HepG2 (cell line): ENCODE data around the gene PDP2. TPM values are rescaled to one million over a fixed set of nuclear protein-coding genes. Genes with fewer than 3 reads are reported as not detected.

Experiments used
- ATAC-seq: fragments of 200-7000 bp; cut with Tn5 transposase; 3 replicates; pipeline ENCODE4 v1.9.1; 2020; ENCODE audit warnings: mild to moderate bottlenecking, moderate library complexity
- BruUV-seq: library from RNA; stranded (reverse); fragments of 400-500 nt; replicated peaks from 2 replicates; lab custom pipeline; 2021; lab: Mats Ljungman, UMichigan
- CTCF ChIA-PET: fragments of 300-600 bp; formaldehyde crosslinking; extraction: SDS; loops from one replicate; lab custom pipeline; 2021; ENCODE audit warnings: low total read pairs, inconsistent platforms, low intra/inter-chr PET ratio; lab: Yijun Ruan, JAX
- POLR2A ChIA-PET: fragments of 350-600 bp; sonication (Branson Sonifier 250); formaldehyde crosslinking; loops from one replicate; lab custom pipeline; 2020; ENCODE audit warnings: antibody characterized with exemption, inconsistent platforms; lab: Yijun Ruan, JAX
- DNase-seq: peaks from one replicate; pipeline ENCODE4 v3.0.0-alpha.2; 2015; ENCODE audit warnings: low spot score
- FAIRE-seq: peaks from 3 replicates; lab custom pipeline; 2011; peaks lifted over from hg19 to GRCh38; lab: Jason Lieb, UNC
- H2AFZ ChIP-seq: one replicate; pipeline ENCODE4 v1.6.1; 2011; ENCODE audit warnings: low read length, inconsistent platforms
- H3K27ac ChIP-seq: fragments of 300-600 bp; 3 replicates; pipeline ENCODE4 v1.8.0; 2011; ENCODE audit warnings: mixed run types, mild to moderate bottlenecking, mixed read lengths, low read length, inconsistent platforms; ENCODE audit not compliant: insufficient read depth; ENCODE audit errors: extremely low read length
- H3K27me3 ChIP-seq, 2 experiments: fragments of 200-600 bp in 1 of 2; 2 replicates in 1 of 2; 3 replicates in 1 of 2; pipeline versions ENCODE4 v1.6.0 to v1.8.0; 2011; ENCODE audit warnings: low read length in 2 of 2, mild to moderate bottlenecking in 2 of 2, moderate library complexity in 2 of 2, inconsistent platforms in 1 of 2; ENCODE audit not compliant: insufficient read depth in 2 of 2, control insufficient read depth in 1 of 2
- H3K36me3 ChIP-seq, 2 experiments: fragments of 200-600 bp in 1 of 2; replicated peaks in 1 of 2; 2 replicates in 1 of 2; 3 replicates in 1 of 2; pipeline versions ENCODE4 v1.5.1 to v1.8.0; 2011; ENCODE audit warnings: low read length in 2 of 2, inconsistent platforms in 1 of 2; ENCODE audit not compliant: insufficient read depth in 2 of 2, control insufficient read depth in 1 of 2
- H3K4me1 ChIP-seq: 2 replicates; pipeline ENCODE4 v1.5.1; 2012; ENCODE audit warnings: low read length, inconsistent platforms; ENCODE audit not compliant: insufficient read depth
- H3K4me2 ChIP-seq: 2 replicates; pipeline ENCODE4 v1.6.0; 2011; ENCODE audit warnings: low read depth, low read length, inconsistent platforms
- H3K4me3 ChIP-seq, 3 experiments: fragments of 200-600 bp in 1 of 3; sonication (generic), shearing (Covaris generic) in 1 of 3; replicated peaks in 1 of 3; 2 replicates each; pipeline ENCODE4 v1.5.1; 2011 to 2016; ENCODE audit warnings: low read length in 3 of 3, inconsistent platforms in 2 of 3, low read depth in 2 of 3, mild to moderate bottlenecking in 2 of 3, control low read depth in 1 of 3, mixed read lengths in 1 of 3; ENCODE audit not compliant: insufficient read depth in 1 of 3
- H3K79me2 ChIP-seq: one replicate; pipeline ENCODE4 v1.6.1; 2011; ENCODE audit warnings: low read length, inconsistent platforms; ENCODE audit not compliant: insufficient read depth
- H3K9ac ChIP-seq: 2 replicates; pipeline ENCODE4 v1.6.0; 2011; ENCODE audit warnings: mild to moderate bottlenecking, low read depth, low read length, inconsistent platforms; ENCODE audit not compliant: insufficient read depth
- H3K9me3 ChIP-seq: 2 replicates; pipeline ENCODE4 v1.5.1; 2012; ENCODE audit warnings: mild to moderate bottlenecking, low read length
- H4K20me1 ChIP-seq: 2 replicates; pipeline ENCODE4 v1.6.0; 2011; ENCODE audit warnings: inconsistent platforms, mild to moderate bottlenecking, low read length, moderate library complexity; ENCODE audit not compliant: insufficient read depth
- ARID2 ChIP-seq: sonication (generic); formaldehyde crosslinking; IDR thresholded peaks from 2 replicates; pipeline ENCODE4 v1.8.1; 2022; ENCODE audit warnings: mild to moderate bottlenecking, missing genetic modification reagents, borderline replicate concordance
- HNRNPK ChIP-seq: fragments of 200-400 bp; formaldehyde crosslinking; IDR thresholded peaks from 2 replicates; pipeline ENCODE4 v1.6.1; 2018; ENCODE audit warnings: low read length, low read depth, moderate library complexity, mild to moderate bottlenecking; ENCODE audit not compliant: poor library complexity, severe bottlenecking
- in situ Hi-C: cut with HindIII; loops from 2 replicates; pipeline ENCODE4 v1.10.0; 2017; ENCODE audit warnings: low pct_unique_long_range_greater_than_20kb; ENCODE audit not compliant: extremely low pct_ligation_motif_present
- intact Hi-C: fragments of 100-400 bp; cut with micrococcal nuclease; formaldehyde crosslinking; loops from one replicate; pipeline ENCODE4 v1.10.0; 2022; ENCODE audit not compliant: unreplicated experiment
- polyA plus RNA-seq, 8 experiments: library from polyadenylated mRNA; depleted of rRNA in 3 of 8; stranded (reverse) in 7 of 8; unstranded in 1 of 8; fragments of >200 nt; fragmentation: Illumina TruSeq in 4 of 8; extraction: Trizol in 4 of 8; gene quantifications; 2 replicates each; pipeline versions ENCODE4 v1.2.1 to v1.2.3, GENCODE V29; 2011 to 2016; ENCODE audit warnings: low read depth in 4 of 8, missing spikeins in 1 of 8, mixed read lengths in 1 of 8; ENCODE audit not compliant: insufficient read depth in 1 of 8
- total RNA-seq, 5 experiments: library from RNA; depleted of rRNA; stranded (reverse); fragments of >200 nt; fragmentation: Illumina TruSeq; extraction: Trizol; gene quantifications; 2 replicates each; pipeline ENCODE4 v1.2.3, GENCODE V29; 2016; ENCODE audit warnings: low read depth in 1 of 5
- TF ChIP-seq, protein P1 (sequence below): sonication (generic); formaldehyde crosslinking; IDR thresholded peaks from 2 replicates; pipeline ENCODE4 v1.5.1; 2020; ENCODE audit warnings: missing genetic modification reagents, mild to moderate bottlenecking, borderline replicate concordance
- TF ChIP-seq, protein P2 (sequence below): IDR thresholded peaks from 2 replicates; pipeline ENCODE4 v1.6.1; 2018; ENCODE audit warnings: missing genetic modification reagents, mild to moderate bottlenecking, missing compliant biosample characterization

PDP2 gene
- total and polyA plus RNA-seq, 2 of the 13 experiments (the other 11 are each of a cell fraction or from before 2014, with no cell fraction given): 12.8 to 15.8 TPM

DNA sequence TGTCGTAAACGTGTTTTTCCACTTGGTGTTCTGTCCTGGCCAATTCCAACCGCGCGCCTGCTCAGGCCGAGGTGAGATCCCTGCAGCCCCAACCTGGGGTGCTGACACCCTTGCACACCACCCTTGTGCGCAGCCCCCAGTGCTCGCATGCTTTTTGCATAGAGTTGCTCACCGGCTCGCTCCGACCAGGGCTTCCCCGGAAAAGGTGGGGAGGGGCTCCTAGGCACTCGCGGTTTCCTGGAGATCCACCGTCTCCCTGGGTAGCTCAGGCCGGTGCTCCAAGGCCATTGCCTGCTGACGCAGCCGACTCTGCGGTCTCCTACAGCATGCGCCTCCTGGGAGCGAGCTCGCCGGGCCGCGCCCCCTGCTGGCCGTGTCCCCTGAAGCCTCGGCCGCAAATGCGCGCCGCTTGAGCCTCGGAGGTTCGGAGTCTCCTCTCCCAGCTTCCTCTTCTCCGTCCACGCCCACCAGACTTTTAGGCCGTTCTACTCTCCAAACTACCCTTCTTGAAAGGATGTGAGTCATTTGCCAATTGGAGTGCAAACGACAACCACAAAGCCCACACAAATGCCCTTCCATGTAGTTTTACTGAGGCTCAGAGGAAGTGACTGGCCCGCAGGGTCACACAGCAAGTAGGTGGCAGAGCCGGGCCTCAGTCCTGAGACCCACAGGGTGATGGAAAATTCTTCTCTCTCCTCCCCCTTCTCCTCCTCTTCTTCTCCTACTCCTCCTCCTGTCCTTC, 7.2 kb upstream of the PDP2 start (continued):
- TF ChIP-seq, protein P1, sequence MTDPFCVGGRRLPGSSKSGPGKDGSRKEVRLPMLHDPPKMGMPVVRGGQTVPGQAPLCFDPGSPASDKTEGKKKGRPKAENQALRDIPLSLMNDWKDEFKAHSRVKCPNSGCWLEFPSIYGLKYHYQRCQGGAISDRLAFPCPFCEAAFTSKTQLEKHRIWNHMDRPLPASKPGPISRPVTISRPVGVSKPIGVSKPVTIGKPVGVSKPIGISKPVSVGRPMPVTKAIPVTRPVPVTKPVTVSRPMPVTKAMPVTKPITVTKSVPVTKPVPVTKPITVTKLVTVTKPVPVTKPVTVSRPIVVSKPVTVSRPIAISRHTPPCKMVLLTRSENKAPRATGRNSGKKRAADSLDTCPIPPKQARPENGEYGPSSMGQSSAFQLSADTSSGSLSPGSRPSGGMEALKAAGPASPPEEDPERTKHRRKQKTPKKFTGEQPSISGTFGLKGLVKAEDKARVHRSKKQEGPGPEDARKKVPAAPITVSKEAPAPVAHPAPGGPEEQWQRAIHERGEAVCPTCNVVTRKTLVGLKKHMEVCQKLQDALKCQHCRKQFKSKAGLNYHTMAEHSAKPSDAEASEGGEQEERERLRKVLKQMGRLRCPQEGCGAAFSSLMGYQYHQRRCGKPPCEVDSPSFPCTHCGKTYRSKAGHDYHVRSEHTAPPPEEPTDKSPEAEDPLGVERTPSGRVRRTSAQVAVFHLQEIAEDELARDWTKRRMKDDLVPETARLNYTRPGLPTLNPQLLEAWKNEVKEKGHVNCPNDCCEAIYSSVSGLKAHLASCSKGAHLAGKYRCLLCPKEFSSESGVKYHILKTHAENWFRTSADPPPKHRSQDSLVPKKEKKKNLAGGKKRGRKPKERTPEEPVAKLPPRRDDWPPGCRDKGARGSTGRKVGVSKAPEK (CRISPR knock-in tag): peak; percentile 95; the same call in 1 of the 2 replicates
- TF ChIP-seq, protein P2, sequence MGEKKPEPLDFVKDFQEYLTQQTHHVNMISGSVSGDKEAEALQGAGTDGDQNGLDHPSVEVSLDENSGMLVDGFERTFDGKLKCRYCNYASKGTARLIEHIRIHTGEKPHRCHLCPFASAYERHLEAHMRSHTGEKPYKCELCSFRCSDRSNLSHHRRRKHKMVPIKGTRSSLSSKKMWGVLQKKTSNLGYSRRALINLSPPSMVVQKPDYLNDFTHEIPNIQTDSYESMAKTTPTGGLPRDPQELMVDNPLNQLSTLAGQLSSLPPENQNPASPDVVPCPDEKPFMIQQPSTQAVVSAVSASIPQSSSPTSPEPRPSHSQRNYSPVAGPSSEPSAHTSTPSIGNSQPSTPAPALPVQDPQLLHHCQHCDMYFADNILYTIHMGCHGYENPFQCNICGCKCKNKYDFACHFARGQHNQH (CRISPR knock-in tag): peak; percentile 54; the same call in 1 of the 2 replicates

DNA sequence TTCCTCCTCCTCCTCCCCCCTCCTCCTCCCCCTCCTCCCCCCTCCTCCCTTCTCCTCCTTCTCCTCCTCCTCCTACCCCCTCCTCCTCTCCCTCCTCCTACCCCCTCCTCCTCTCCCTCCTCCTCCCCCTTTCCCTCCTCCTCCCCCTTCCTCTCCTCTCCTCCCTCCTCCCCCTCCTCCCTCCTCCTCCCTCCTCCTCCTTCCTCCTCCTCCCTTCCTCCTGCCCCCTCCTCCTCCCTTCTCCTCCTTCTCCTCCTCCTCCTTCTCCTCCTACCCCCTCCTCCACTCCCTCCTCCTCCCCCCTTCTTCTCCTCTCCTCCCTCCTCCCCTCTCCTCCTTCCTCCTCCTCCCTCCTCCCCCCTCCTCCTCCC, 6.6 kb upstream of the PDP2 start:
- no peak overlapping the region for H2AFZ ChIP-seq
- peaks cover 41% of the 10 kb centered on the region for H3K4me1 ChIP-seq
- H3K36me3 ChIP-seq: no peaks in the 10 kb centered on the region
- peak overlapping the region; percentile 94 for H3K4me2 ChIP-seq
- no peaks in the 10 kb centered on the region for H3K9me3 ChIP-seq
- ChIA-PET POLR2A (interaction anchor here (0.7 to 1.7 kb wide), 4 partner anchors 32 to 321 kb away, joined by 3 to 13 read pairs (median 4); partner anchors contain the start of genes CKLF, DYNC1LI2 and NAE1), CTCF (interaction anchor here (1.0 kb wide), 1 partner anchor 42 kb away, joined by 4 read pairs; no protein-coding TSS in a partner anchor)
- in situ Hi-C loops (loop anchor here (25.0 kb wide), 1 partner anchor 461 kb away; no protein-coding TSS in a partner anchor), intact Hi-C loops (loop anchor here (1.0 to 5.0 kb wide), 3 partner anchors 145 to 265 kb away; no protein-coding TSS in a partner anchor)
- H3K79me2 ChIP-seq: no peaks in the 10 kb centered on the region
- no peak overlapping the region for H3K4me3 ChIP-seq
- H3K27me3 ChIP-seq: peaks cover 0 to 8% of the 10 kb centered on the region in 2 experiments; a peak in 2 of 5 replicates
- BruUV-seq: no TSS peak
- TF ChIP-seq ARID2 (CRISPR knock-in tag) (no peak), HNRNPK (peak; percentile 53)
- ATAC-seq (no peak), DNase-seq (no peak), FAIRE-seq (no peak)
- no peak overlapping the region for H3K9ac ChIP-seq
- no peaks in the 10 kb centered on the region for H4K20me1 ChIP-seq
- no peak overlapping the region for H3K27ac ChIP-seq
